Tibial artery (tissue), 4 donors: ENCODE data around the gene CPED1.
A peak's percentile ranks its signal among the peaks of the same experiment; 100 is the strongest.
"Not testable (repeated sequence)": the region's sequence is repeated elsewhere in the genome, so short reads cannot be mapped to it uniquely, and the experiment has no call there.

Experiments used
- DNase-seq, 2 donors: peaks; one replicate each; pipeline ENCODE4 v3.0.0-alpha.2; 2019
- H3K27ac ChIP-seq, 2 donors: fragments of 200-600 bp; sonication (generic) in 1 of 2; 1 replicate in 1 of 2; 2 replicates in 1 of 2; pipeline ENCODE4 v1.5.1; 2018 to 2019; ENCODE audit warnings: mild to moderate bottlenecking in 1 of 2
- H3K27me3 ChIP-seq, 2 donors: fragments of 200-600 bp; sonication (generic) in 1 of 2; one replicate each; pipeline versions ENCODE4 v1.5.1 to v1.6.0; 2016 to 2019
- H3K36me3 ChIP-seq, 3 donors: fragments of 200-600 bp; sonication (generic) in 2 of 3; one replicate each; pipeline ENCODE4 v1.5.1; 2016 to 2019; ENCODE audit warnings: mild to moderate bottlenecking in 2 of 3
- H3K4me1 ChIP-seq, 4 donors: fragments of 200-600 bp; sonication (generic) in 2 of 4; 1 replicate in 3 of 4; 2 replicates in 1 of 4; pipeline ENCODE4 v1.5.1; 2016 to 2019
- H3K4me3 ChIP-seq, 2 donors: fragments of 200-600 bp; sonication (generic) in 1 of 2; 1 replicate in 1 of 2; 2 replicates in 1 of 2; pipeline ENCODE4 v1.5.1; 2018 to 2019; ENCODE audit warnings: mild to moderate bottlenecking in 2 of 2
- H3K9me3 ChIP-seq, 3 donors: fragments of 200-600 bp; sonication (generic) in 1 of 3; one replicate each; pipeline ENCODE4 v1.5.1; 2016 to 2019
- CTCF ChIP-seq, 2 experiments: fragments of 200-600 bp in 1 of 2; fragments of 450-650 bp in 1 of 2; IDR thresholded peaks; one replicate each; pipeline ENCODE4 v1.5.1; 2017 to 2019; ENCODE audit warnings: antibody characterized with exemption in 2 of 2, mild to moderate bottlenecking in 1 of 2, moderate library complexity in 1 of 2
- intact Hi-C: fragments of 100-400 bp; cut with DNase I; formaldehyde crosslinking; loops from one replicate; pipeline ENCODE4 v1.15.0; 2023; ENCODE audit warnings: low total_unique reads

CPED1 gene

DNA sequence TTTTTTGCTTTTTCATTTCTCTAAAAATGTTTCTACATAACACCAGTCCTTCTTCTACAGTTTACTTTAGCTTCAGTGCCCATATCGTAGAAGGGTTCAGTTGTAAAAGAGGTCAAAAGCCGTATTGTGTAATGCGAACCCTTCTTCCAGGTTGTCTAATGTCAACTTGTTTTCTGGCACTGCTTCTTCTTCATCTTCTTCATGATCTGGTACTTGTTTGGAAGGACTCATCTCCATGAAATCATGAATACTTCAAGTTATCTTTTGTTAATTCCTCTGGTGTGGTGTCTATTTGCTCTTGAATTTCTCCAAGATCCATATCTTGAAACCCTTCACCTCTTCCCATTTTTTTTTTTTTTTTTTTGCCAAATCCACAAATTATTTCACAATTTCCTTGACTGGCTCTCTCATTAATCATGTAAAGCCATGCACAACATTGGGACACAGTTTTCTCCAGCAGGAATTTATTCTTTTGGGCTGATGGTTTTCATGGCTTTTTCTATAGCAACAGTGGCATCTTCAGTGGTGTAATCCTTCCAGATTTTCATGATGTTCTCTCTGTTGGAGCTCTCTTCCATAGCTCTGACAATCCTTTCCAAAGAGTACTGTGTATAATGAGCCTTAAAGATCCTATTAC lies 85.1 kb downstream of the CPED1 start:
- Histone ChIP-seq H3K9me3 (no peaks in the 10 kb centered on the region), H3K27me3 (no peaks in the 10 kb centered on the region), H3K36me3 (no peaks in the 10 kb centered on the region), H3K27ac (peak overlapping the region; percentile 75 to 77), H3K4me3 (no peak overlapping the region), H3K4me1 (peaks cover 0 to 84% (median 26%) of the 10 kb centered on the region in 4 donors)
- intact Hi-C loops, result no loop called here
- TF ChIP-seq CTCF (IDR thresholded peaks at IDR 0.05), result no peak
- DNase-seq, result no peak

DNA sequence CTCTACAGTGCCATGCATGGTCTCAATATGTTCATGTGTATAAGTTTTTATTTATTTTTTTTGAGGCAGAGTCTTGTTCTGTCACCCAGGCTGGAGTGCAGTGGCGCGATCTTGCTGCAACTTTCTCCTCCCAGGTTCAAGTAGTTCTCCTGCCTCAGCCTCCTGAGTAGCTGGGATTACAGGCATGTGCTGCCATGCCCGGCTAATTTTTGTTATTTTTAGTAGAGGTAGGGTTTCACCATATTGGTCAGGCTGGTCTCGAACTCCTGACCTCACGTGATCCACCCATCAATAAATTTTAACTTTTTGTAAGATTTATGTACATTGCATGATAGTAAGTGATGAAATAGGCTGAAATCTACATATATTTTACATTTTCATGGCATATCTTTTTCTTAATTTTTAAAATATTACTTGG lies 86.9 kb downstream of the CPED1 start:
- H3K4me3 ChIP-seq, DNase-seq, H3K27me3 ChIP-seq, H3K36me3 ChIP-seq, intact Hi-C loops, H3K9me3 ChIP-seq: not testable (repeated sequence)
- Histone ChIP-seq H3K27ac (peak overlapping the region in 1 of 2 donors; percentile 75), H3K4me1 (peaks cover 0 to 88% (median 26%) of the 10 kb centered on the region in 4 donors)

DNA sequence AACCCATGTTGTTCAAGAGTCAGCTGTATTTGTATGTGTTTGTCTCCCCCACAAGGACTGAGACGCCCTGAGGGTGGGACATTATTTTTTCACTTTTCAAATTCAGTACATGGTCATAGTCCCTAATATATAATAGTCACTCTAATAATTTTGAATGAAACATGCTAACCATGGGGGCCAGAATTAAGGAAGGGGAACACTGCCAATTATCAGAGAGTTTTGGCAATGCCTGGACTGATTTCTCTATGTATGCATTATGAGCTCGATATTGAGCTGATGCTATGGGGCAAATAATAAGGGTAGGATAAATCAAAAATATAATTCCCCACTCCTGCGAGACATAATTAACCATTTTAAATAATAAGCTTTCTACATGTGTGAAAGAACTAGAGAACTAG lies 87.4 kb downstream of the CPED1 start:
- peaks cover 0 to 88% (median 27%) of the 10 kb centered on the region in 4 donors for H3K4me1 ChIP-seq
- H3K9me3 ChIP-seq, result no peaks in the 10 kb centered on the region
- H3K27ac ChIP-seq, result peak overlapping the region; percentile 38 to 63
- no peak for TF ChIP-seq CTCF (IDR thresholded peaks at IDR 0.05)
- intact Hi-C loops, result no loop called here
- H3K36me3 ChIP-seq, result no peaks in the 10 kb centered on the region
- no peak for DNase-seq
- H3K4me3 ChIP-seq, result no peak overlapping the region
- no peaks in the 10 kb centered on the region for H3K27me3 ChIP-seq

- Histone ChIP-seq H3K4me1 (peaks cover 0 to 88% (median 29%) of the 10 kb centered on the region in 4 donors), H3K4me3 (no peak overlapping the region), H3K36me3 (no peaks in the 10 kb centered on the region), H3K9me3 (no peaks in the 10 kb centered on the region), H3K27ac (peak overlapping the region; percentile 38 to 63), H3K27me3 (no peaks in the 10 kb centered on the region)
- no peak for DNase-seq
- TF ChIP-seq CTCF (IDR thresholded peaks at IDR 0.05), result no peak
- intact Hi-C loops, result no loop called here
Measured at GRCh38 chr7:121076350-121077164, 88.0 kb downstream of the CPED1 start.

- no peaks in the 10 kb centered on the region for H3K9me3 ChIP-seq
- H3K36me3 ChIP-seq, result no peaks in the 10 kb centered on the region
- peaks cover 0 to 87% (median 31%) of the 10 kb centered on the region in 4 donors for H3K4me1 ChIP-seq
- intact Hi-C loops, result no loop called here
- no peaks in the 10 kb centered on the region for H3K27me3 ChIP-seq
- no peak for TF ChIP-seq CTCF (IDR thresholded peaks at IDR 0.05)
- no peak overlapping the region for H3K4me3 ChIP-seq
- no peak for DNase-seq
- H3K27ac ChIP-seq, result peak overlapping the region; percentile 38 to 63
Measured at GRCh38 chr7:121077165-121077630, 88.7 kb downstream of the CPED1 start.

- Histone ChIP-seq H3K36me3 (no peaks in the 10 kb centered on the region), H3K4me1 (peaks cover 0 to 89% (median 29%) of the 10 kb centered on the region in 4 donors), H3K27me3 (no peaks in the 10 kb centered on the region), H3K9me3 (no peaks in the 10 kb centered on the region), H3K27ac (peak overlapping the region; percentile 34 to 55), H3K4me3 (no peak overlapping the region)
- no peak for TF ChIP-seq CTCF (IDR thresholded peaks at IDR 0.05)
- no peak for DNase-seq
- intact Hi-C loops, result no loop called here
Measured at GRCh38 chr7:121078701-121079227, 90.3 kb downstream of the CPED1 start.
